DMS 273 (cell line): ENCODE measurements around the gene KCNAB1.
"Not testable (repeated sequence)": the region's sequence is repeated elsewhere in the genome, so short reads cannot be mapped to it uniquely, and the experiment has no call there.

Experiments
- DNase-seq: peaks from one replicate; lab custom pipeline; 2025; ENCODE audit not compliant: unreplicated experiment; lab: John Stamatoyannopoulos, UW

Gene KCNAB1

GRCh38 chr3:156135921-156136638 lies 15.7 kb downstream of the KCNAB1 start:
- peak; percentile 47 for DNase-seq

- DNase-seq: not testable (repeated sequence)
These were observed 17.0 kb downstream of the KCNAB1 start for GRCh38 chr3:156137397-156137796.

- no peak for DNase-seq
These were observed 19.7 kb downstream of the KCNAB1 start for GRCh38 chr3:156140001-156140595.

GRCh38 chr3:156142702-156143101 lies 22.3 kb downstream of the KCNAB1 start:
- DNase-seq: no peak

GRCh38 chr3:156143136-156143535 lies 22.8 kb downstream of the KCNAB1 start:
- DNase-seq: no peak

- no peak for DNase-seq
These were observed 23.7 kb downstream of the KCNAB1 start for GRCh38 chr3:156144060-156144459.

- no peak for DNase-seq
These were observed 25.5 kb downstream of the KCNAB1 start for GRCh38 chr3:156145866-156146265.

- DNase-seq: no peak
These were observed 28.1 kb downstream of the KCNAB1 start for GRCh38 chr3:156148345-156148945.

GRCh38 chr3:156148946-156149381 lies 28.6 kb downstream of the KCNAB1 start:
- no peak for DNase-seq

- no peak for DNase-seq
These were observed 29.5 kb downstream of the KCNAB1 start for GRCh38 chr3:156149876-156150275.

- peak; percentile 85 for DNase-seq
These were observed 30.2 kb downstream of the KCNAB1 start for GRCh38 chr3:156150434-156151066.

- DNase-seq: peak; percentile 90
These were observed 31.5 kb downstream of the KCNAB1 start for GRCh38 chr3:156151824-156152428.

GRCh38 chr3:156158656-156159295 lies 38.4 kb downstream of the KCNAB1 start:
- peak; percentile 69 for DNase-seq

GRCh38 chr3:156160647-156161046 lies 40.3 kb downstream of the KCNAB1 start:
- DNase-seq: no peak

GRCh38 chr3:156161172-156161571 lies 40.8 kb downstream of the KCNAB1 start:
- DNase-seq: no peak

GRCh38 chr3:156163848-156164247 lies 43.5 kb downstream of the KCNAB1 start:
- DNase-seq: no peak

GRCh38 chr3:156166808-156167207 lies 46.4 kb downstream of the KCNAB1 start:
- DNase-seq: no peak

GRCh38 chr3:156170571-156170970 lies 50.2 kb downstream of the KCNAB1 start:
- no peak for DNase-seq

GRCh38 chr3:156171281-156172267 lies 51.2 kb downstream of the KCNAB1 start:
- DNase-seq: peak; percentile 24

- no peak for DNase-seq
These were observed 52.2 kb downstream of the KCNAB1 start for GRCh38 chr3:156172536-156172935.
